Motor neuron (in vitro differentiated cells): Measurements from ENCODE around the gene TPD52L1. TPM values are rescaled to one million over a fixed set of nuclear protein-coding genes. Genes with fewer than 3 reads are reported as not detected.

ENCODE experiments used
- ATAC-seq, 8 experiments: fragments of 200-7000 bp; cut with Tn5 transposase; replicated peaks in 6 of 8; 2 replicates each; pipeline ENCODE4 v1.8.0; 2021; ENCODE audit warnings: mild to moderate bottlenecking in 8 of 8, moderate library complexity in 8 of 8
- H3K27ac ChIP-seq, 2 donors: fragments of 250-450 bp; sonication (Bioruptor Pico); 2 replicates each; pipeline ENCODE4 v1.9.0; 2021; ENCODE audit warnings: antibody characterized with exemption in 2 of 2, mild to moderate bottlenecking in 2 of 2, moderate library complexity in 1 of 2
- H3K4me1 ChIP-seq, 2 donors: fragments of 250-450 bp; sonication (Bioruptor Pico); replicated peaks in 1 of 2; 2 replicates each; pipeline ENCODE4 v1.6.1; 2021; ENCODE audit warnings: antibody characterized with exemption in 2 of 2, mild to moderate bottlenecking in 2 of 2, moderate library complexity in 1 of 2
- H3K4me3 ChIP-seq, 5 donors: fragments of 250-450 bp; sonication (Bioruptor Pico); 2 replicates each; pipeline ENCODE4 v1.9.0; 2021; ENCODE audit warnings: antibody characterized with exemption in 5 of 5, mild to moderate bottlenecking in 5 of 5, moderate library complexity in 4 of 5
- WGBS, 10 experiments: fragments of 450-650 bp; shearing (Covaris generic); methylation state at CpG; one replicate each; pipeline ENCODE4 v1.0.0; 2022; 5-methylcytosine and 5-hydroxymethylcytosine counted together
- in situ Hi-C, 9 experiments: fragments of 400-800 bp; cut with MboI; loops; one replicate each; pipeline ENCODE4 v1.15.0; 2021; ENCODE audit warnings: low sequenced_read_pairs in 9 of 9, low pct_unique_long_range_greater_than_20kb in 2 of 9; ENCODE audit not compliant: unreplicated experiment in 9 of 9
- total RNA-seq, 8 experiments: library from RNA; unstranded; fragments of 300-600 nt; gene quantifications; 2 replicates each; pipeline versions ENCODE4 v1.2.3 to v1.2.4, GENCODE V29; 2022

TPD52L1 gene
- total RNA-seq, 8 experiments from 2014 or later = 3.8 to 638 (median 26.5) TPM

GRCh38 chr6:125205931-125206330, 52.4 kb downstream of the TPD52L1 start:
- no peak overlapping the region for H3K27ac ChIP-seq
- WGBS, 10 experiments = 40 to 100% (median 93%) methylated on average over 1 to 2 of the region's 2 CpGs
- H3K4me1 ChIP-seq = peaks cover 0 to 9% of the 10 kb centered on the region in 2 donors
- in situ Hi-C loops = no loop called here
- peak in 1 of 8 experiments; percentile 52 for ATAC-seq
- H3K4me3 ChIP-seq = no peak overlapping the region

GRCh38 chr6:125206389-125206788, 52.8 kb downstream of the TPD52L1 start:
- Histone ChIP-seq H3K27ac (no peak overlapping the region), H3K4me1 (peaks cover 0 to 8% of the 10 kb centered on the region in 2 donors), H3K4me3 (no peak overlapping the region)
- WGBS, 10 experiments = 100% methylated on average over 1 of the region's 1 CpG; no CpG with 5 or more reads in 3 of the 10 experiments
- in situ Hi-C loops = no loop called here
- no peak for ATAC-seq

GRCh38 chr6:125207956-125208355, 54.4 kb downstream of the TPD52L1 start:
- ATAC-seq = no peak
- 83 to 100% (median 100%) methylated on average over 1 of the region's 1 CpG; no CpG with 5 or more reads in 3 of the 10 experiments for WGBS, 10 experiments
- in situ Hi-C loops = no loop called here

GRCh38 chr6:125208625-125209249, 55.2 kb downstream of the TPD52L1 start:
- WGBS, 10 experiments = 64 to 100% (median 92%) methylated on average over 1 to 4 of the region's 5 CpGs; no CpG with 5 or more reads in 4 of the 10 experiments
- H3K4me3 ChIP-seq = no peak overlapping the region
- in situ Hi-C loops = no loop called here
- ATAC-seq = no peak
- no peak overlapping the region for H3K27ac ChIP-seq
- H3K4me1 ChIP-seq = no peaks in the 10 kb centered on the region

More at GRCh38 chr6:125207956-125208355, 54.4 kb downstream of the TPD52L1 start:
- H3K27ac ChIP-seq = no peak overlapping the region
- no peaks in the 10 kb centered on the region for H3K4me1 ChIP-seq
- no peak overlapping the region for H3K4me3 ChIP-seq

GRCh38 chr6:125210667-125211066, 57.1 kb downstream of the TPD52L1 start:
- 92 to 100% (median 100%) methylated on average over 1 to 3 of the region's 3 CpGs; no CpG with 5 or more reads in 1 of the 10 experiments for WGBS, 10 experiments
- Histone ChIP-seq H3K27ac (no peak overlapping the region), H3K4me1 (no peaks in the 10 kb centered on the region), H3K4me3 (no peak overlapping the region)
- in situ Hi-C loops = no loop called here
- ATAC-seq = no peak

- H3K4me1 ChIP-seq = no peaks in the 10 kb centered on the region
- no peak overlapping the region for H3K27ac ChIP-seq
- in situ Hi-C loops = no loop called here
- no peak for ATAC-seq
- no peak overlapping the region for H3K4me3 ChIP-seq
- 74 to 100% (median 93%) methylated on average over 1 to 6 of the region's 6 CpGs; no CpG with 5 or more reads in 1 of the 10 experiments for WGBS, 10 experiments
Measured at GRCh38 chr6:125211352-125211751, 57.8 kb downstream of the TPD52L1 start.

GRCh38 chr6:125212377-125212776, 58.8 kb downstream of the TPD52L1 start:
- no peak overlapping the region for H3K27ac ChIP-seq
- no peak for ATAC-seq
- no peaks in the 10 kb centered on the region for H3K4me1 ChIP-seq
- WGBS, 10 experiments = 23 to 100% (median 100%) methylated on average over 1 to 2 of the region's 2 CpGs; no CpG with 5 or more reads in 1 of the 10 experiments
- in situ Hi-C loops = no loop called here
- no peak overlapping the region for H3K4me3 ChIP-seq

GRCh38 chr6:125213939-125214338, 60.4 kb downstream of the TPD52L1 start:
- peak in 1 of 8 experiments; percentile 54 for ATAC-seq
- in situ Hi-C loops = no loop called here
- Histone ChIP-seq H3K4me1 (peaks cover 0 to 2% of the 10 kb centered on the region in 2 donors), H3K4me3 (no peak overlapping the region), H3K27ac (no peak overlapping the region)
- WGBS, 10 experiments = 71 to 100% (median 93%) methylated on average over 1 to 3 of the region's 3 CpGs; no CpG with 5 or more reads in 3 of the 10 experiments

- 61 to 100% (median 81%) methylated on average over 1 to 3 of the region's 4 CpGs; no CpG with 5 or more reads in 6 of the 10 experiments for WGBS, 10 experiments
Measured at GRCh38 chr6:125215252-125215819, 61.8 kb downstream of the TPD52L1 start.

GRCh38 chr6:125216015-125216414, 62.4 kb downstream of the TPD52L1 start:
- Histone ChIP-seq H3K4me3 (no peak overlapping the region), H3K4me1 (peaks cover 0 to 9% of the 10 kb centered on the region in 2 donors), H3K27ac (no peak overlapping the region)
- in situ Hi-C loops = no loop called here
- 50 to 100% (median 92%) methylated on average over 1 to 2 of the region's 2 CpGs; no CpG with 5 or more reads in 3 of the 10 experiments for WGBS, 10 experiments
- no peak for ATAC-seq

More at GRCh38 chr6:125215252-125215819, 61.8 kb downstream of the TPD52L1 start:
- Histone ChIP-seq H3K27ac (no peak overlapping the region), H3K4me1 (peaks cover 0 to 9% of the 10 kb centered on the region in 2 donors), H3K4me3 (no peak overlapping the region)
- in situ Hi-C loops = no loop called here
- ATAC-seq = no peak

- 77 to 100% (median 83%) methylated on average over 1 to 10 of the region's 10 CpGs; no CpG with 5 or more reads in 6 of the 10 experiments for WGBS, 10 experiments
- Histone ChIP-seq H3K4me1 (peaks cover 0 to 9% of the 10 kb centered on the region in 2 donors), H3K4me3 (no peak overlapping the region), H3K27ac (no peak overlapping the region)
- ATAC-seq = no peak
- in situ Hi-C loops = no loop called here
Measured at GRCh38 chr6:125217369-125217768, 63.8 kb downstream of the TPD52L1 start.

- WGBS, 10 experiments = 17 to 100% (median 82%) methylated on average over 1 to 2 of the region's 2 CpGs
- in situ Hi-C loops = no loop called here
- ATAC-seq = peak in 4 of 8 experiments; percentile 31 to 51 (median 48)
- Histone ChIP-seq H3K4me1 (peaks cover 0 to 9% of the 10 kb centered on the region in 2 donors), H3K27ac (no peak overlapping the region), H3K4me3 (no peak overlapping the region)
Measured at GRCh38 chr6:125217992-125218391, 64.4 kb downstream of the TPD52L1 start.

GRCh38 chr6:125219361-125219895, 65.9 kb downstream of the TPD52L1 start:
- WGBS, 10 experiments = 46 to 100% (median 84%) methylated on average over 1 to 5 of the region's 5 CpGs; no CpG with 5 or more reads in 2 of the 10 experiments
- H3K4me1 ChIP-seq = peaks cover 0 to 9% of the 10 kb centered on the region in 2 donors
- ATAC-seq = no peak
- H3K27ac ChIP-seq = no peak overlapping the region
- H3K4me3 ChIP-seq = no peak overlapping the region
- in situ Hi-C loops = no loop called here
